HG03575 (cell line): Measurements from ENCODE around the gene ATG5.

Source experiments
- ATAC-seq: cut with Tn5 transposase; IDR thresholded peaks from one replicate; pipeline ENCODE4 v1.9.1; 2021; ENCODE audit not compliant: unreplicated experiment, insufficient number of reproducible peaks, low FRiP score; ENCODE audit errors: extremely low read depth

ATG5 gene

GRCh38 chr6:106325336-106326178 is at the start of gene ATG5:
Gene ATG5, minus strand, starts transcription at chr6:106325760. Its CDS starts 9,552 bp downstream, at chr6:106316208.
- peak; percentile 88 for ATAC-seq

GRCh38 chr6:106373502-106374239 is 48.1 kb upstream of the ATG5 start:
- no peak for ATAC-seq

DNA sequence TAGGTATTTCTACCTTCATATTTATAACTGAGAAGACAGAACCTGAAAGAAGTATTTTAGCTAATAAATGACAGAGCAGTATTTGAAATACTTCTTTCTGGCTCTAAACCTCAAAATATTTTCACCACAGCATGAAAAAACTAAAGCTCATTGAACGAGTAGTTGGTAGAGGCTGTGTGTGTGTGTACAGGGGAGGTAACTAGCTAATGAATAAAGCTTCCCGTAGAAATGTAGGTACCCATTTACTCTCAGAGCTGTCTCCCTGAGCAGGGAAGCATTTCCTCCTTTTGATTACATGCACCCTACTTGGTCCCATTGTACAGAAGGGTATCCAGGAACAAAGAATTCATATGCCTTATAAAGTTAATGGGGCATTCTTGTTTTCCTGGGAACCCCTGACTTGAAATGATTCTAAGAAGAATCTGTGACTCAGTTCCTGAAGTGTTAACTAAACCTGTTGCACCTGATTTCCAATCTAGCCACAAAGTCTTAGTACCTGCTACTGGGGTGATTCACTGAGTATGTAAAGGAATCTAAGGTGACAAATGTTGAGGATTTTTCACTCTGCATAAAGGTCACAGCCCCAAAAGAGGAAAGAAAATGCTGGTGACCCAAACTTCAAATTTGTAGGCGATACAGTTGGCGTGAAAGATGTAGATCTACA is 47.4 kb upstream of the ATG5 start:
- no peak for ATAC-seq

DNA sequence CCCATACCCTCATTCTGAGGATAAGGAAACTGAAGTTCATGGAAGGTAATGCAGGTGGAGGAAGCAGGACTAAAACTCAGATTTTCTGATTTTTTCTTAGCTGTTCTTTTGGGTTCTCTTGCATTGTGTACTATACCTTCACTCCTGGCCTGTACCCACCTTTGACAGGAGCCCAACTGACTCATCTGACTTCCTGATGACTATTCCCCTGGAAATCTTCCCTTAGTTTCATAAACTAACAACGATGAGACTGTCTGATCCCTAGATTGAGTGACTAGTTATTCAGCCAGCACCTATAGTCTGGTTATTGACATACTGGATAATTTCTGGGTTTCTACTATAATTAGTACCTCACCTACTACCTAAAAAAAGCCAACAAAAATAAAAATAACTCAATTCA is 45.1 kb upstream of the ATG5 start:
- no peak for ATAC-seq

GRCh38 chr6:106369739-106370138 is 44.2 kb upstream of the ATG5 start:
- ATAC-seq, result no peak

- no peak for ATAC-seq
These were observed 38.0 kb upstream of the ATG5 start for GRCh38 chr6:106363401-106364138.

DNA sequence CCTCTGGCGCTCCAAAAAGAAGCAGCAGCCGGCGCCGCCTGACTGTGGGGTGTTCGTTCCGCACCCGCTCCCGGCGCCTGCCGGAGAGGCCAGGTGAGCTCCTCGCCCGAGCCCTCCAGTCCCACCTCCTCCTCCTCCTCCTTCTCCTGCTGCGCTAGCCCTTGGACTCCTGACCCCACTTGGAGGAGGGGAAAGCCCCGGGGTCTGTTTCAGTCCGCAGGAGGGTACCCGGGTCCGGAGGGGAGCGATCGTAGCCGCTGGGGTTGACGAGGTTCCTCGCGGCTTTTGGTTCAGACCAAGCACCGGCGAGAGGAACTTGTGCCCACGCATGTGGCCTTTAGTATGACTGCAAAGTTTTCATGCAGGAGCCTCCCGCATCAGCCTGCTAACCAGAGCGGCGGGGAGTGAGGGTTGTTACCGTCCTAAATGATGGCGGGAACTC is 35.5 kb upstream of the ATG5 start:
- no peak for ATAC-seq

- ATAC-seq, result no peak
These were observed 34.9 kb upstream of the ATG5 start, which contains the start of gene CRYBG1 for GRCh38 chr6:106360410-106360988. Gene CRYBG1, plus strand, starts transcription at chr6:106360717. Its CDS starts 192 bp downstream, at chr6:106360909.

- ATAC-seq, result no peak
These were observed 34.4 kb upstream of the ATG5 start for GRCh38 chr6:106359959-106360409.

DNA sequence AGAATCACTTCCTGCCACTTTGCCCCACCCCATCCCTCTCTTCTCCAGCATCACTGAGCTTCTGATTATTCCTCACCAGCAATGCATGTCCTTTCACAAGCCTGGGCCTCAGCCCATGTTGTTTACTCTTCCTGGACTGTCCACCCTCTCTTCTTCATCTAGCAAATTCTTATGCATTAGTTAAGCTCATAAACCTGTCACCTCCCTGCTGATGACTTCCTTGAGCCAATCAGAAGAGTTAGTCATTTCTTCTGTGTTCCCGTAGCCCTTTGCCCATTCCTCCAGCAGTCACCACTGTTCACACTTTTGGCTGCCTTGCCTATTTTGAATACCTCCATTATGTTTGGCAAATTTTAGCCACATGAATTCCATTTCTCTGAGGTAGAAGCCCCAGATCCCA is 30.8 kb upstream of the ATG5 start:
- no peak for ATAC-seq

- ATAC-seq, result no peak
These were observed 21.7 kb upstream of the ATG5 start for GRCh38 chr6:106347219-106347618.

DNA sequence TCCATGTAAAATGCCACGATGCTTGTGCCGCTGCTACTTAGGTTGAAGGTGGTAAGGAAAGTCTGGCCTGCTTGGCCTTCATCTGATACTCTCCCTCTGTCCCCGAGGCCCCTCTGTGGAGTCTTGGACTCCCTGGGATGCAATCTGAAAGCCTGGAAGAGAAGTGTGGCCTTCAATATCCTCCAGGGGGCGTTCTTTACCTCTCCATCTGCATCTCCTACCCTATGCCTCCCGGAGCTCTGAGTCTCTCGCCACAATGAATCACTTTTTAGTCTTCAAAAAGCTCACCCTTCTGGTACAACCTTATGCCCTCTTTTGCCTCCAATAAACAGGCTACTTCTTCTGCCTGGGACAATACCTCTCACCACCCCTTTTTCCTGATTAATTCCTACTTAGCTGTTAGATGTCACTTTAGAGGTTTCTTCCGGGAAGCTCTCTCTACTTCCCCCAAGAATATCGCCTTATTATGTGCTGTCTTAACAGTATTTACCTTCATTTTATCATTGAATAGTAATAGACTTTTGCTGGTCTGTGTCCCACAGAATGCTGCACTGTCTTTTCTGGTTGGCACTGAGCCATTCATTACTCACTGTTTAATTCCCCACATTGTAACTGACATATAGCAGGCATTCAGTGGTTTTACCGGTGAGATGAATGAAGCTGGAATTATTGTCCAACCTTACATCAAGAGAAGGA is 13.9 kb upstream of the ATG5 start:
- ATAC-seq, result no peak

DNA sequence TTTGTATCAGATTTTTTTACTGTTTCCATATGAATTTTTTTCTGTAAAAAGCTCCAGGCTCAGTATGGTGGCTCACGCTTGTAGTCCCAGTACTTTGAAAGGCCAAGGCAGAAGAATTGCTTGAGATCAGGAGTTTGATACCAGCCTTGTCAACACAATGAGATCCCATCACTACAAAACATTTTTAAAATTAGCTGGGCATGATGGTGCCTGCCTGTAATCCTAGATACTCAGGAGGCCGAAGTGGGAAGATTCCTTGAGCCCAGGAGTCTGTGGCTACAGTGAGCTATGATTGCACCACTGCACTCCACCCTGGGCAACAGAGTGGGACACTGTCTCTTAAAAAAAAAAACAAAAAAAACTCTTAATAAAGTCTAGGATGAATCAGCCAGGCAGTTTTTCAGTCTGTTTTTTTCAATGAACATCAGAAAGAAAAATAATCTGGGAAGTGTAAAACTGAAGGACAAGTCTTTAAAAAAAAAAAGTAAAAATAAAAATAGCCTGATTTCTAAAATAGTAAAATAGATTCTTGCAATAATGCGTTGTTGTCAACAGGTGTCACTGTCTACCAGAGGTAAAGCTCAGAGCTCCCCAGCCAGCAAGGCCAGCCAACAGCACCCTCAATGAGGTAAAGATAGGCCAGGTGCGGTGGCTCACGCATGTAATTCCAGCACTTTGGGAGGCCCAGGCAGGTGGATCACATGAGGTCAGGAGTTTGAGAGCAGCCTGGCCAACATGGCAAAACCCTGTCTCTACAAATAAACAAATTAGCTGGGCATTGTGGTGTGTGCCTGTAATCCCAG is 9.3 kb upstream of the ATG5 start:
- no peak for ATAC-seq

- no peak for ATAC-seq
These were observed 729 bp downstream of the ATG5 start for GRCh38 chr6:106324726-106325335.

DNA sequence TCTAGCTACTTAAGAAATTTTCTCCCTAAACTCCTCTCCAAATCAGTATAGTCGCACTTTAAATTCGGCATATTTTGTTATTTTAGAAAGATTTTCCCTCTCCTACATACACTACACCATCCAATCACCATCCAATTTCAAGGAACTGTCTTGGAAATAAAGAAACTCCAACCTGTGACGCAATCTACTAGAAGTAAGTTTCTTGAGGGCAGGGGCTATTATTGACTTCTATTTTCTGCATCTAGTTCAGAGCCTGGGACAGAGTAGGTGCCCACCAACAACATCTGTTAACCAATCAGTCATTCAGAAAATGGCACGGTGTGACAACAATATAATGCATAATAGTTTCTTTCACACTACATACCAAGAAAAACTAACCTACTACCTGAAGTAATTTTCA is 3.6 kb downstream of the ATG5 start:
- no peak for ATAC-seq

- no peak for ATAC-seq
These were observed 6.7 kb downstream of the ATG5 start for GRCh38 chr6:106318851-106319250.

DNA sequence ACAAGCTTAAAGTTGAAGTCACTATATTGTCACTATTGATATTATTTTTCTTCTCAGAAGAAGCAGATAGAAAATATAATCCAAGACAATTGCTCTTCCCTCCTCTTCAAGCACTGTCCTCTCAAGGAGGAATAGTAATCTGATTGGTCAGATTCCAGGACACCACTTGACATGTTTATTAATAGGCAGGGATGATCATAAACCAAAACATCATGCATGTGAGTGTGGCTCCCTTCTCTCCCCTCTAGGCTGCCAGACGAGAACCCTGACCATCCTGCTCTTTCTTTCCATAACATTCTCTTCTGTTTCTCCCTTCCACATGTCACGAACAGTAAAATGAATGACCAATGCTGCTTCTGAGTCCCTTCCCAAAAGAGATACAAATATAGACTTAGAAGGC is 7.5 kb downstream of the ATG5 start:
- no peak for ATAC-seq
